GM18867 (cell line): ENCODE measurements around the gene MYOCD.
"Not testable (repeated sequence)": the region's sequence is repeated elsewhere in the genome, so short reads cannot be mapped to it uniquely, and the experiment has no call there.

ENCODE experiments used
- ATAC-seq: cut with Tn5 transposase; IDR thresholded peaks from one replicate; pipeline ENCODE4 v1.9.1; 2021; ENCODE audit warnings: mild to moderate bottlenecking, moderate library complexity; ENCODE audit not compliant: unreplicated experiment

The MYOCD gene, protein sequence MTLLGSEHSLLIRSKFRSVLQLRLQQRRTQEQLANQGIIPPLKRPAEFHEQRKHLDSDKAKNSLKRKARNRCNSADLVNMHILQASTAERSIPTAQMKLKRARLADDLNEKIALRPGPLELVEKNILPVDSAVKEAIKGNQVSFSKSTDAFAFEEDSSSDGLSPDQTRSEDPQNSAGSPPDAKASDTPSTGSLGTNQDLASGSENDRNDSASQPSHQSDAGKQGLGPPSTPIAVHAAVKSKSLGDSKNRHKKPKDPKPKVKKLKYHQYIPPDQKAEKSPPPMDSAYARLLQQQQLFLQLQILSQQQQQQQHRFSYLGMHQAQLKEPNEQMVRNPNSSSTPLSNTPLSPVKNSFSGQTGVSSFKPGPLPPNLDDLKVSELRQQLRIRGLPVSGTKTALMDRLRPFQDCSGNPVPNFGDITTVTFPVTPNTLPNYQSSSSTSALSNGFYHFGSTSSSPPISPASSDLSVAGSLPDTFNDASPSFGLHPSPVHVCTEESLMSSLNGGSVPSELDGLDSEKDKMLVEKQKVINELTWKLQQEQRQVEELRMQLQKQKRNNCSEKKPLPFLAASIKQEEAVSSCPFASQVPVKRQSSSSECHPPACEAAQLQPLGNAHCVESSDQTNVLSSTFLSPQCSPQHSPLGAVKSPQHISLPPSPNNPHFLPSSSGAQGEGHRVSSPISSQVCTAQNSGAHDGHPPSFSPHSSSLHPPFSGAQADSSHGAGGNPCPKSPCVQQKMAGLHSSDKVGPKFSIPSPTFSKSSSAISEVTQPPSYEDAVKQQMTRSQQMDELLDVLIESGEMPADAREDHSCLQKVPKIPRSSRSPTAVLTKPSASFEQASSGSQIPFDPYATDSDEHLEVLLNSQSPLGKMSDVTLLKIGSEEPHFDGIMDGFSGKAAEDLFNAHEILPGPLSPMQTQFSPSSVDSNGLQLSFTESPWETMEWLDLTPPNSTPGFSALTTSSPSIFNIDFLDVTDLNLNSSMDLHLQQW

GRCh38 chr17:12665263-12666210, at the start of gene MYOCD:
MYOCD (plus strand) TSS chr17:12665890; CDS start chr17:12666189, 299 bp downstream.
- ATAC-seq, result no peak

- ATAC-seq, result no peak
These were observed 49.5 kb upstream of the MYOCD start for GRCh38 chr17:12616161-12616560.

DNA sequence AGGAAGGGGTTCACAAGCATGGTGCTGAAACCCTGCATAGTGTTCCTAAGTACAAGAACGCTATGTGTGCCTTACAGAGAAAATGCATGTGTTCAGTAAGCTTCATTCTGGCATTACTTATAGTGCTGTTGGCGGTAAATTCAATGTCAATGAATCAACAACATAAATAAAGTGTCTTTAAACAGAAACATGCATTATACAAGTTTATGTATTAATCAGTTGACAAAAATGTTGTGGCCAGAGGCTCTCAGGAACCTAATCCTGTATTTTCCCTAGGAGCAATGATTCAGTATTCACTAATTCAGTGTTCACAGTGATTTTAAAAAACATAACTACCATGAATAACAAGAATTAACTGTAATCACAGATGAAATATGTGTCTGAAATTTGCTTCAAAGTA, 47.1 kb upstream of the MYOCD start:
- ATAC-seq, result no peak

DNA sequence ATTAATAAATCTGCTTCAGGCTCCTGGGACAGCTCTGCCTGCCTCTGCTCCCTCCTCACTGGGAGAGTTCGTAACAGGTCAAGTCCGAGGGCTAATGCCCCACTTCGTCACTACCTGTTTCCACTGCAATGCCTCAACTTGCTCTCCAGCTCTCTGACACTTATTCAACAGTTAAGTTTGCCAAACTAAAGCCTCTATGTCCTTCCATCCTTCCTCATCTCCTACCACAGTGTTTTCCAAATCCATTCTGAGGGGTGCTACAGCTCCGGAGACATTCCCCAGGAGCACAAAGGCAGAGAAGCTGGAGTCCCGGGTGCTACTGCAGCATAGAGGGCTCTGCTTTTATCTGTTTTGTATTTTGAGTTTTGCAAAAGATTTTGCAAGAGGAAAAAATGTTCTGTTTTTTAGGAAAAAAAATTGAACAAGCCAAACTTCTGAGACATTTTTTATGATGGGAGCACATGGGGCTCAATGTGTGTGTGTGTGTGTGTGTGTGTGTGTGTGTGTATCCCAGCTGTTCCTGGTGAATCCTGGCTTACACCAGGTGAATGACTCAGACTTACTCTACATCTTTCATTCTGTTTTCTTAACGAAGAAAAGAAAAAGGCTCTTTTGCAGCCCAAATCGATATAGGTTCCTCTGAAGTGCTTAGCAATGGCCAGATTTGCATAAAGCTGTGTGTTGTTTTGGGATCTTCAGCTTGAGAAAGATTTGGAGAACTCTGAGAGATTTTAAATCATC, 46.1 kb upstream of the MYOCD start:
- ATAC-seq, result no peak

GRCh38 chr17:12620200-12620720, 45.4 kb upstream of the MYOCD start:
- ATAC-seq, result no peak

DNA sequence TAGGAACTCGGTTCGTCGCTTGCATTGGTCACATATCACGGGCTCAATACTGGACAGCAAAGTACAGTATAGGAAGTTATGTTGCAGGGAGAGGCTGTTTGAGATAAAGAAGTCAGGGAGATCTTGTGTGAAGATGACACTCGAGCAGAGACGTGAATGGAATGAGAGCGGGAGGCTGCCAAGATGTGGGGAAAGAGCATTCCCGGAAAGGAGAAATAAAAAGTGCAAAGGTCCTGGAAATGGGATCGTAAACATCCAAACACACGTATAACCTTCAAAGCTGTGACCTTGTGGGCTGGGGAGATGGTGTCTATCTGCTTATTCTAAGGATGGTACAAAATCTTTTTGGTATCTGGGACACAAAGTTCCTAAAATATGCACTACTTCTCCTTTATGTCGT, 43.0 kb upstream of the MYOCD start:
- ATAC-seq, result no peak

DNA sequence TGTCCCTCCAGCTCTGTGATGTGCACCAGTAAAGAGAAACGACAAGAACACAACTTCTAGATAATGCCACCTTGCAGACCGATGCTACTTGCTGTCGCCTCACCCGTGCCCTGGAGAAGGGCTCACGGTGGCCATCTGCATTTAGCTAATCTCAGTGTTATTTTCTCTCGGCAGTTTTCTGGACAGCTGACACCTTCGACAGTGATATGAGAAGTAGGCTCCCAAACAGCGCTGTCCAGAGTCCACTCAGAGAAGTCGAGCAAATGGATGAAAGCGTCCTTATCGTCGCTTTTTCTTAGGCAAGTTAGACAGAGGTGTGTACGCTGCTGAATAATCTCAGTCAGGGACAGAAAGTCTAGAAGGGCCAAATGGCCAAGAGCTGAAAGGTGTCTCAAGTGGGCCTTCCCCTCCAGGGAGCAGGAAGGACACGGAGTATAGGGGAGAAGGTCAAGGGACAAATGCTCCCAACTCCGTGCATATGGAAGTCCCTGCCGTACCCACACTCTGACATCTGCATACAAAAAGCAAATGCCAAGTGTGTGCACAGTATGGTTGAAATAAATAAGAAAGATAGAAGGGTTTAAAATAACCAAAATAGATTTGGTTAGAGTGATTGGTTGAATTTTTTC, 42.4 kb upstream of the MYOCD start:
- no peak for ATAC-seq

DNA sequence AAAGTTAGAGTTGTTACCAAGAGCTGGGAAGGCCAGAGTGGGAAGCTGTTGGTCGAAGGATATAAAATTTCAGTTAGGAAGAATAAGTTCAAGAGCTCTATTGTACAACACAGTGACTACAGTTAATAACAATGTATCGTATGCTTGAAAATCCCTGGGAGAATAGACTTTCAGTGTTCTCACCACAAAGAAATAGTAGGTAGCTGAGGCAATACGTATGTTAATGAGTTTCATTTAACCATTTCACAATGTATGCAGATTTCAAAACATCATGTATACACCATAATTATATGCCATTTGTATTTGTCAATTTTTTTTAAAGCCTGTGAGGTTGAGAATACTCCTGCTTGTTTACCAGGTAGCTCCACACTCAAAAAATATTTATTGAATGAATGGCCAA, 41.5 kb upstream of the MYOCD start:
- ATAC-seq, result no peak

GRCh38 chr17:12625092-12625491, 40.6 kb upstream of the MYOCD start:
- no peak for ATAC-seq

DNA sequence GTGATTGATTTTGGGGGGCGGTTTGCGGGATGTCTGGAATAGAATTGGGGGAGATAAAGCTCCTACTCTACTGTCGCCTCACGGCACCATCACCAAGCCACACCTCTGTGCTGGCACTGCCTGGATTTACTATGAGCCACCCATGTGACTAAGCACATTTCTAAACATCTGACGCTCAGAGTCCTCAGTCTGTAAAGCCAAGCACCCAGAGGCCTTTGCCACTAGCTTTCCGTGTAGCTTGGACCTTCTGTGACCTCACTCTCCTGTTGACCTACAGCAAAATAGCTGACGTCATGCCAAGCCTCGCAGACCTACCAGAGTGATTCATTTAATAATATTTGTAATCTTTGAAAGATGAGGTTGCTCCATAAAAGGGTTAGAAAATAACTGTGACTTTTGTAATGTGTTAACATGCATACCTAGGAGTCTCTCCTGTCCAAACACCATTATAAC, 38.5 kb upstream of the MYOCD start:
- ATAC-seq, result no peak

- ATAC-seq, result no peak
These were observed 37.8 kb upstream of the MYOCD start for GRCh38 chr17:12627781-12628451.

GRCh38 chr17:12631076-12631475, 34.6 kb upstream of the MYOCD start:
- no peak for ATAC-seq

DNA sequence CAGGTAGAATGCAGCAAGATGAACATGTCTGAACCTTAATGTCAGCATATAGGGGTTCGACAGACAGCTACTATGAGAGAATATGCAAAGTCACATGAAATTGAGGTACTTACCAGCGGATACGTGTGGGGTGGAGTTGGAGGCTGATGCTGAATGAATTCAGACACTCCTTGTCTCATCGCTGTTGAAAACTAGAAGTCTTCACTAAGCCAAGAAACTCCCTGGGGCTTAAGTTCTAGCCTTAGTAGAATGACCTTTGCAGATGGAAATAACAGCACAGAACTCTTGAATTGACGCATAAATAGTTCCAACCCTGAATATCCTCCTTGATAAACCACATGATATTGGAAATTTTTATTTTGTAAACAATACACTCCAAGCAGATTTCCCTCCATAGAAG, 32.9 kb upstream of the MYOCD start:
- no peak for ATAC-seq

DNA sequence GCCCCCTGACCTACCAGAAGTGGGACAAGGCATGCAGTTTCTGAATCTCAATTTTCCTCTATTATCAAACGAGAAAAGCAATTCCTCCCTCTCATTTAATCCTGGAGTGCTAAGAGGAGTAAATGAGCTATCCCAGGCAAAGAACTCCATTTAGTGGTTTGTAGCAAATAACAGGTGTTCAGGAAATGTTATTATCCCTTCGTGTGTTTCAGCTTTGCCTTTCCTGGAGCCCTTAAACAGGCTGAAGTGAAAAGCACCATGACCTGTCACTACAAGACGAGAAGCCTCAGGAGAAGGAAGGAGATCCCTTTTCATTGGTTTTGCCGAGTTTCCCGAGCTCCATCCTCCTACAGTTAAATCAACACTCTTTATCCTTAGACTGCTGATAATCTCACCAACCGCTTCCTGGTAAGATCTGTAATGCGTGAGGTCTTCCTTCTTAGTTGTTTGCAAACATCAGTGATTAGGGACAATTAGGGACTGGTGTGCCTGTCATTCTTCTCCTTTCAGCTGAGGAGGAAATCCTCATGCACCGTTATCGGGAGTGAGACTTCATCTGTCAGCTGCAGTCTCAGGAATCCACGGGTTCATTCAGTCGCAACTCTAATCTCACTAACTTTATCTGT, 30.8 kb upstream of the MYOCD start:
- ATAC-seq, result no peak

DNA sequence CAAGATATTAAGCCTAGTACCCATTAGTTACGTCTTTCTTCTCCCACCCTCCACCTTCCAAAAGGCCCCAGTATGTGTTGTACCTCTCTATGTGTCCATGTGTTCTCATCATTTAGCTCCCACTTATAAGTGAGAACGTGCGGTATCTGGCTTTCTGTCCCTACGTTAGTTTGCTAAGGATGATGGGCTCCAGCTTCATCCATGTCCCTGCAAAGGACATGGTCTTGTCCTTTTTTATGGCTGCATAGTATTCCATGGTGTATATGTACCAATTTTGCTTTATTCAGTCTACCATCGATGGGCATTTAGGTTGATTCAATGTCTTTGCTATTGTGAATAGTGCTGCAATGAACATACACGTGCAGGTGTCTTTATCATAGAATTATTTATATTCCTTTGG, 29.7 kb upstream of the MYOCD start:
- not testable (repeated sequence) for ATAC-seq

GRCh38 chr17:12637015-12637414, 28.7 kb upstream of the MYOCD start:
- ATAC-seq, result no peak

DNA sequence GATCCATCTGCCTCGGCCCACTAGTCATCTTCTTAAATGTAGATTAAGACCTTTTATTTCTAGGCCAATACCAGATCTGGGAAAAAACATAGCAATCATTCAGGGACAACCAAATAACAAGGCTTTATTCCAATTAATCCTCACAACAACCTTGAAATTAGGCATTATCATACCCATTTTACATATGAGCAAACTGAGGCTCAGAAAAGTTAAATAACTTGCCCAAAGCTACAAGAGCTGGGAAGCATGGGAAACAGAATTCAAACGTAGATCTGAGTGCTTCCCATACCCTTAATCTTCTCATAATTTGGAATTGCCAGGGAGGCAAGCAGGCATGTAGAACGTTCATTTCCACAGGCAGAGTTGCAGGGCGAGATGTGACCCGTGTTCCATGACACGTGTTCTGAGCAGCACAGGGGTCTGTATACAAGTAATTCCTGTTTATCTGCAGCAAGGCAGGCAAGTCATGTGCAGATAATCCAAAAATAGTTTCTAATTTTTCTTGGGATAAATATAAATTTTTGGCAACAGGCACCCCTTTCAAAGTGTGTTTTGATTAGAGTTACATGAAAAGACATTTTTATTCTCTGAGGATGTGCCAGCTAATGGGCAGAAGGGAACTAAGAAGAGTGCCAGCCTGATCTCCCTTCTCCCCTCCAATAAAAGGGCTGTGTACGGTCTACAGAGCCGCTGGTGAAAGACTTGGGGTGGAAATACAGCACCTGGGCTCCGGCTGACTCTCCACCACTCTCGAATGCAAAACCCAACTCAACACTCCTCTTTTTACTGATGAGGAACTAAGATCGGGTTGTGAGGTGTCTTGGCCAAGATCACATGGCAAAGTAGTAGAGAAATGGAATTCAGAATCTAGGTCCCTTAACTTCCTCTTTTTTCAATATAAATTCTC, 27.7 kb upstream of the MYOCD start:
- no peak for ATAC-seq
